ENCODE measurements around the gene PGAP2.
"Not testable (repeated sequence)": the region's sequence is repeated elsewhere in the genome, so short reads cannot be mapped to it uniquely, and the experiment has no call there.

PGAP2 gene

GRCh38 chr11:3854977-3855807 lies 46.8 kb downstream of the PGAP2 start, which contains the start of gene STIM1:
Gene STIM1 (plus strand): TSS chr11:3855664. CDS start chr11:3856271, 607 bp downstream.
- peak; percentile 97 to 98 for DNase-seq (ENCODE audit: low read depth in 2 of 2)

- DNase-seq (ENCODE audit: low read depth in 2 of 2), result no peak
Measured at GRCh38 chr11:3855808-3856491, 47.6 kb downstream of the PGAP2 start.

- DNase-seq (ENCODE audit: low read depth in 2 of 2), result no peak
Measured at GRCh38 chr11:3856856-3857553, 48.6 kb downstream of the PGAP2 start.

GRCh38 chr11:3857628-3858027 lies 49.3 kb downstream of the PGAP2 start:
- no peak for DNase-seq (ENCODE audit: low read depth in 2 of 2)

GRCh38 chr11:3859373-3859881 lies 51.1 kb downstream of the PGAP2 start:
- no peak for DNase-seq (ENCODE audit: low read depth in 2 of 2)

- DNase-seq (ENCODE audit: low read depth in 2 of 2), result no peak
Measured at GRCh38 chr11:3860375-3860774, 52.0 kb downstream of the PGAP2 start.

GRCh38 chr11:3860898-3861393 lies 52.6 kb downstream of the PGAP2 start:
- not testable (repeated sequence) for DNase-seq (ENCODE audit: low read depth in 2 of 2)

GRCh38 chr11:3861683-3862082 lies 53.3 kb downstream of the PGAP2 start:
- no peak for DNase-seq (ENCODE audit: low read depth in 2 of 2)

- DNase-seq (ENCODE audit: low read depth in 2 of 2), result no peak
Measured at GRCh38 chr11:3865388-3866193, 57.2 kb downstream of the PGAP2 start.

- DNase-seq (ENCODE audit: low read depth in 2 of 2), result no peak
Measured at GRCh38 chr11:3866206-3866605, 57.8 kb downstream of the PGAP2 start.

GRCh38 chr11:3866836-3867208 lies 58.5 kb downstream of the PGAP2 start:
- DNase-seq (ENCODE audit: low read depth in 2 of 2), result no peak

- DNase-seq (ENCODE audit: low read depth in 2 of 2), result no peak
Measured at GRCh38 chr11:3867209-3868091, 59.1 kb downstream of the PGAP2 start.

GRCh38 chr11:3873712-3874349 lies 65.5 kb downstream of the PGAP2 start:
- DNase-seq (ENCODE audit: low read depth in 2 of 2), result no peak

All from stimulated activated CD8-positive, alpha-beta memory T cell treated with anti-CD3 and anti-CD28 coated beads, Interleukin-2, amount 100 ng/mL, for 48 hours (primary cell).